Fibroblast of the aortic adventitia (primary cell): ENCODE measurements around the gene PTPRQ. TPM values are rescaled to one million over a fixed set of nuclear protein-coding genes. Genes with fewer than 3 reads are reported as not detected.

Experiments used
- DNase-seq: peaks from one replicate; pipeline ENCODE4 v3.0.0-alpha.2; 2010; ENCODE audit warnings: low read depth
- H3K4me3 ChIP-seq: 2 replicates; pipeline ENCODE4 v1.5.1; 2011; ENCODE audit warnings: low read depth, mild to moderate bottlenecking, control low read depth, low read length, moderate library complexity
- total RNA-seq: library from RNA; depleted of rRNA; stranded (reverse); fragments of >200 nt; gene quantifications from 2 replicates; pipeline ENCODE4 v1.2.3, GENCODE V29; 2012; ENCODE audit warnings: low replicate concordance
- TF ChIP-seq, protein P1 (sequence below): IDR thresholded peaks from 2 replicates; pipeline ENCODE4 v1.5.1; 2011; ENCODE audit warnings: mild to moderate bottlenecking, low read length, control low read depth, inconsistent platforms; ENCODE audit not compliant: insufficient read depth

Gene PTPRQ
- total RNA-seq, 1 donor: 1.2 TPM

DNA sequence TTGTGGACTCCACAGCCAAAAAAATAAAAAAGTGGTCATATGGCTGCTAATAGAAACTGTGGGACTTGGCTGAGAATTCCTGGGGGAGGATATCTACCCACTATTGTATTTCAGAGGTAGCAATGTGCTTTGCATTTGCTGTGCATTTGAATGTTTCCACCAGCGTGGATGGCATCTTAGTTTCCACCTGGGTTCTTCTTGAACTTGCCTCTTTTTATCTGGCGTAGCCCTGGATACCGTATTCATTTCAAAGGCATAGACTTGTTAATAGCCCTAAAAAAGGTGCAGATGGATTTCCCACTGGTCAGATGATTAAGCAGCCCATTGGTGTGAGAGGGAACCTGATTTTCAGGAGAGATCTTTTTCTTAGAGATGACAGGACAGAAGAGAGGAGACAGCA is 270.8 kb downstream of the PTPRQ start:
- TF ChIP-seq, protein P1, sequence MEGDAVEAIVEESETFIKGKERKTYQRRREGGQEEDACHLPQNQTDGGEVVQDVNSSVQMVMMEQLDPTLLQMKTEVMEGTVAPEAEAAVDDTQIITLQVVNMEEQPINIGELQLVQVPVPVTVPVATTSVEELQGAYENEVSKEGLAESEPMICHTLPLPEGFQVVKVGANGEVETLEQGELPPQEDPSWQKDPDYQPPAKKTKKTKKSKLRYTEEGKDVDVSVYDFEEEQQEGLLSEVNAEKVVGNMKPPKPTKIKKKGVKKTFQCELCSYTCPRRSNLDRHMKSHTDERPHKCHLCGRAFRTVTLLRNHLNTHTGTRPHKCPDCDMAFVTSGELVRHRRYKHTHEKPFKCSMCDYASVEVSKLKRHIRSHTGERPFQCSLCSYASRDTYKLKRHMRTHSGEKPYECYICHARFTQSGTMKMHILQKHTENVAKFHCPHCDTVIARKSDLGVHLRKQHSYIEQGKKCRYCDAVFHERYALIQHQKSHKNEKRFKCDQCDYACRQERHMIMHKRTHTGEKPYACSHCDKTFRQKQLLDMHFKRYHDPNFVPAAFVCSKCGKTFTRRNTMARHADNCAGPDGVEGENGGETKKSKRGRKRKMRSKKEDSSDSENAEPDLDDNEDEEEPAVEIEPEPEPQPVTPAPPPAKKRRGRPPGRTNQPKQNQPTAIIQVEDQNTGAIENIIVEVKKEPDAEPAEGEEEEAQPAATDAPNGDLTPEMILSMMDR: no peak
- DNase-seq: no peak
- H3K4me3 ChIP-seq: no peak overlapping the region

DNA sequence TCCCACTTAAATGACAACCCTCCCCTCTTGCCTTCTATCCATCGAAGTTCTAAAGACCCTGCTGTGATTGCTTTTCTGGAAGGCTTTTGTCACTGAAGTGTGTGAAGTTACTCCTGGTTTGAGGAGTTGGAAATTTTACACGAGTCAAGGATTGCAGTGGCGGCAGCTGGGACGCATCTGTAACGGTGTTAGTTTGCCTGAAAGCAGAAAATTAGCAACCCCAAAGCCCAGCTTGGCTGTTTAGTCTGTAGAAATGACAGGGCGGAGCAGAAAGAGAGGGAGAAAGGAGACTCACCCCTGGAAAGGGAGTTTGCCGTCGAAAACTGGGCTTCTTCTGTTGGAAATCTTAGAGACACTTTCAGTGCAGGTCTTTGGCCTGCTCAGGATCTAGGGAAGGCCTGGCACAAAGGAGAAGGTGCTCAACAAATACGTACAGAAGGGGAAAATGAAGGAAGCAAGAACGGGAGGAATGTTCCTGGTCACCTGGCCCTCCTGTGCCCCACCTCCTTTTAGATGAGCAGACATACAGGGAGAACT is 271.7 kb downstream of the PTPRQ start:
- no peak for DNase-seq
- no peak overlapping the region for H3K4me3 ChIP-seq
- TF ChIP-seq, protein P1: no peak

- TF ChIP-seq, protein P1: no peak
- no peak within 1 kb of the TSS for H3K4me3 ChIP-seq
- no peak for DNase-seq
Observed at GRCh38 chr12:80716696-80717469, 272.8 kb downstream of the PTPRQ start, which contains the start of gene MYF5. MYF5 (plus strand) TSS chr12:80716912; CDS start chr12:80717064, 152 bp downstream.

- no peak for DNase-seq
- TF ChIP-seq, protein P1: no peak
- H3K4me3 ChIP-seq: no peak overlapping the region
Observed at GRCh38 chr12:80717856-80718255, 273.8 kb downstream of the PTPRQ start.

GRCh38 chr12:80720516-80720915 is 276.5 kb downstream of the PTPRQ start:
- no peak for DNase-seq
- H3K4me3 ChIP-seq: no peak overlapping the region
- TF ChIP-seq, protein P1: no peak

- TF ChIP-seq, protein P1: no peak
- DNase-seq: no peak
Observed at GRCh38 chr12:80721326-80721725, 277.3 kb downstream of the PTPRQ start.

More at GRCh38 chr12:80721326-80721725, 277.3 kb downstream of the PTPRQ start:
- H3K4me3 ChIP-seq: no peak overlapping the region
